GM18861 (cell line): Measurements from ENCODE around the gene ASCL2.

Experiments used
- ATAC-seq: cut with Tn5 transposase; IDR thresholded peaks from one replicate; pipeline ENCODE4 v1.9.1; 2021; ENCODE audit not compliant: unreplicated experiment

The ASCL2 gene

DNA sequence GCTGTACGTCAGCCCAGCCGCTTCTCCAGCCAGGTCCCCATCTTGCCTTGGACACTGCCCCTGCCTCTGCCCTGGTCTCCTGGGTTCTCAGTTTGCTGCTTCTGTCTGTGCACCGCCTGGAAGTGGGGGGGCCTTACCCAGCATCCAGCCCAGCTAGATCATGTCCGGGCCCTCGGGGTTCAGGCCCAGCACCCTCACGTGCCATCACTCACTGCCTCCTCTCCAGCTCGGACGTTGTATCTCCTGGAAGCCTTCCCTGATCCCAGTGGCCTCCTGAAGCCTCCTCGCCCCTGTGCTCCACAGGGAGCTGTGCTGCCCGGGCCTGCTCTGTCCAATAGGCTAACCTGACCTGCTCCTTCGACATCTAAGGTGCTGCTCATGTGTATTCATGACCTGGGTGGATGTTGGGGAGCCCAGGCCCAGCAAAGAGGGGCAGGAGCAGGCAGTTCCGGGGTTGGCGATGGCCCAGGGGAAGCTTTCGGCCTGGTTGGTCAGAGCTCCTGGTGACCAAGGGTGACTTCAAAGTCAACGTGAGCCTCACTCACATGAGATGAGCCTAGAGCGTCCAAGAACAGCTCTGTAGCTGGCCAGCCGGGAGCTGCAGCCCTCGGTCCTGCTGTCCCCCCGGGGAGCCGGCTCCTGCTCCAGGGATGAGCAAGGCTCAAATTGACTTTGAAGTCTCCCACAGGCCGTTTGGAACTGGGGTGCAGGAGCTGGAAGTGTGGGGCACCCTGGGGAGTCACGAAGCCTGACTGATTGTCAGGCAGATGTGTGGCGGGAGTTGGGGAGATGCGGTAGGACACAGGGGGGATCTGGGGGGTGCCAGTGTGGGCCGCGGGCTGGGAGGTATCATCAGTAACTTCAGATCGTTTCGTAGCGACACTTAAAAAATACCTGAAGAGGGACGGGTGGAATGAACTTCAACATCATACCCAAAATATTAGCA is 5.2 kb upstream of the ASCL2 start:
- no peak for ATAC-seq

- ATAC-seq: no peak
Observed at GRCh38 chr11:2273771-2274170, 3.4 kb upstream of the ASCL2 start.

- ATAC-seq: no peak
Observed at GRCh38 chr11:2273311-2273710, 2.9 kb upstream of the ASCL2 start.

GRCh38 chr11:2272946-2273280 is 2.5 kb upstream of the ASCL2 start:
- ATAC-seq: no peak

DNA sequence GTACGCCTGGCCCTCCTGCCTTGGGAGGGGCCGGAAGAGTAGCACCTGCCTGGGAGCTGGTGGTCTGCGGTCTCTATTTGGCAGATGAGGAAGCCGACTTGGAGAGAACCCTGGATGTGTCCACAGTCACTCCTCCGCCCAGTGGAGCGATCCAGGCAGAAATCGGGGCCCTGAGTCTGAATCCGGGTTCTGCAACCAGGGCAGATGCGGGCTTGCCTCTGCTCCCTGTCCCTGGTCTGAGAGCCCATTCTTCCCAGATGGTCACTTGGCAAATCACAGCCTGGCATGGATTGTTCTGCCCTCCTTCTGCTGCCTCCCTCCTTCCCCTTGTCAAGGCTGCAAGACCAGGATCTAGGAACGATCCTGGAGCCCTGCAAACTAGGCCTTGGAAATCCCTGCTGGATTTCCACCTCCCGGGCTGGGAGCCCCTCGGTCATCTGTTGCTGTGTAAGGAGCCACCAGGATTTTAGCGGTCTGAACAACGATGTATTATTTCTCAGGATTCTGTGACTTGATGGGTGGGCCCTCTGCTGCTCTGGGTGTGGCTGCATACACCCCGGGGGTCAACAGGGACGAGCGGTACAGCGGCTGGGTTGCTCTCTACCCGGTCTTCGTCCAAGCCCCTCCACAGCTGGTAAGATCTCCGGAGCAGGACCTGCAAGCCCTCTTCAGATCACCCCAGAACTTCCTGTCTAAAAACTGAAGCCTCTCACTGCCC is 2.0 kb upstream of the ASCL2 start:
- ATAC-seq: no peak

DNA sequence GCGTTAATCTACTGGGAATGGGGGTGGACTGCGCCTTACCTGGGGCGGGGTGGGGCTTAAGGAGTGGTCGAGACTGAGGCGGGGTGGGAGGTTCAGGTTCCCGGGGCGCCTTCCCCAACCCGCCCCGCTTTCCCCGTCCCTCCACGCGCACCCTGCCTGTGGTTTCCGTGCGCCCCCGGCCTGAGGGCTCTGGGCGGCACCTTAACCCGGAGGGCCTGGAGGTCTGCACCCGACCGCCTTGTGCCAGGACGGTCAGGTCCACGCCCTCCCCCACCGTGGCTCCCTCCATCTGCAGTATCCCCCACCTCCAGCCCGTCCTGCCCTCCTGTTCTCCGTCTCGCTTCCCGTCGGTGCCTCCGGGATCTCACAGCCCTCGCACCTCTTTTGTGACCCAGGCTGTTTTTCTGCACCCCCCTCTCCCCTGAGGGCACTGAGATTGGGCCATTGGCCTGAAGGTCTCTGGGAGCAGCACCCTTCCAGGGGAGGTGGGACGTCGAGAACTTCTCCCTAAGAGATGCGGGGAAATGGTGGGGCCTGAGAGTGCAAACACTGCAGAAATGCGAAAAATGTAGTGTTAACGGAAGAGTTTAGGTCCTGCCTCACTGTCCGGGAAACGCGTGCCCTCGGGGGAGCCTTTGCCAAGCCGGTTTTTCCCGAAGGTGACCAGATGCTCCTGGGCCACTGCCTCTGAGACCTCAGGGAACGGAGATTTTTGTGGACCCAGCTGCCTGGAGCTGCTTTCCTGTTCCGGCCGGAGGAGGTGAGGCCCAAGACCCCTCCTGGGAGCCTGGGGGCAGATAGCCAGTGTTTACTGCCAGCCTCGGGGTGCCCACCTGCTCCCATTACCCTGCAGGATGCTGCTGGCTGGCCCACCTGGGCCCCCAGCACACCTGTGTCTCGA is 1.2 kb upstream of the ASCL2 start:
- no peak for ATAC-seq

DNA sequence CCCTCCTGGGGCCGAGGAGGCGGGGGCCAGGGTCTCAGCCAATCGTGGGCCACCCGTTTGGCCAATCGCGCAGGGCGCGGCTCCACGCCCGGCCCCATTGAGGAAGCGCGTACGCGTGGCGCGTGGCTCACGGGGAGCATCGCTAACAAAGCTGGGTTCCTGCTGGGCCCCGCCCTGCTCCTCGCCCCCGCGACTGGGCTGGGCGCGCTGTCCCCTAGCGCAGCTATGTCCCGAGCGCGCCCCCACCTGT is 614 bp upstream of the ASCL2 start:
- no peak for ATAC-seq

GRCh38 chr11:2269601-2270321 is 627 bp downstream of the ASCL2 start:
- ATAC-seq: no peak

- ATAC-seq: no peak
Observed at GRCh38 chr11:2268729-2269600, 1.4 kb downstream of the ASCL2 start.

DNA sequence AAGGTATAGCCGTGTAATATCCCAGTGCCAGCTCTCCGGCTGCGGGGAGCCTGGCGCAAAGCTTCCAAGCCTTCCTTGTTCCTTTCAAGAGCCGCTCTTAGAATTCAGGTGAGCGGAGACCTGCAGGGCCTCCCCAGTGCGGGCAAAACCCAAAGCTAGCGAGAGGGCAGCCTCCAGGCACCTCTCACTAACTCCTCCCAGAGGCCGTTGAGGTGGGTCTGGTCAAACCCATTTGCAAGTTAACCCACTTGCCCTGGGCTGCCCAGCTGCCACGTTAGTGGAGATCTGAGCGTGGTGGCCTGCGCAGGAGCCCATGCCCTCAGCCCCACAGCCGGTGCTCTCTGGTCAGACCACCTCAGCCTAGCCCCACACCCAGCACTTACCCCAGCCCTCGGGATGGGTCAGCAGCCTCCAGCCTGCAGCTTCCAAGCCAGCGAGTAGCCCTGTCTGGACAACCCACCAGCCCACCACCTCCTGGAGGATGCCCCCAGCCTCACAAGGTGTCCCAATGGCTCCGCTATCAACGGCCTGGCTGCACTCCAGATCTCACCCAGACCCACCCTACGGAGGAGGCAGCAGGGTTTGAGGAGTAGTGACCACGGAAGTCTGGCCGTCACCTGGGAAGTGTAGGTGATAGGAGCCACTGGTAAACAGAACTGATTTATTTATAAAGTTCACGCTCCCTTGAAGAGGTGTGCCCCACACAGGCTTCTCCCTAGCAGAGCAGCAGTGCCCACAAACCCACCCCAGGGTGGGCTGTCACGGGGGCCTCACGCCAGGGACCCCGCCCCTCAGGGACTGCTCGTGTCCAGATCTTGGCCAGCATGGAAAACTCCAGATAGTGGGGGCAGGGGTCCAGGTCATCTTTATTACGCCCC is 2.3 kb downstream of the ASCL2 start:
- no peak for ATAC-seq

GRCh38 chr11:2267306-2267850 is 3.0 kb downstream of the ASCL2 start:
- ATAC-seq: no peak

GRCh38 chr11:2266586-2267305 is 3.6 kb downstream of the ASCL2 start:
- ATAC-seq: no peak

- ATAC-seq: no peak
Observed at GRCh38 chr11:2265854-2266585, 4.4 kb downstream of the ASCL2 start.

DNA sequence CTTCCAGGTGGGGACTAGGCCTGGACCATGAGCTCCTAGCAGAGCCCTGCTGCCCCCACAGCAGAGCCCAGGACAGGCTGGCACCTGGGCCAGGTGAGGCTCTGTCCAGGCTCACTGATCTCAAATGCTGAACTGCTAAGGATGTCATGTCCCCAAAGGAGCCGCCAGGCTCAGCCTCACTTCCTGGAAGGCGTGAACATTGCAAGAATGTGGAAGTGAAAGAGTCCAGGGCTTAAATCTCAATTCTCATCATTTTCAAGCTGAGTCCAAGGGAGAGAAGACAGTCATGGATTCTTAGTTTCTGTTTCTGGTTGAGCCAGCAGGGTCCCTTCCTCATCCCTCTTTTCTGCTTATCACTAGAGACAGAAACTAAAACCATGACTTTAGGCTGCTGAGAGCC is 5.0 kb downstream of the ASCL2 start:
- peak; percentile 73 for ATAC-seq

DNA sequence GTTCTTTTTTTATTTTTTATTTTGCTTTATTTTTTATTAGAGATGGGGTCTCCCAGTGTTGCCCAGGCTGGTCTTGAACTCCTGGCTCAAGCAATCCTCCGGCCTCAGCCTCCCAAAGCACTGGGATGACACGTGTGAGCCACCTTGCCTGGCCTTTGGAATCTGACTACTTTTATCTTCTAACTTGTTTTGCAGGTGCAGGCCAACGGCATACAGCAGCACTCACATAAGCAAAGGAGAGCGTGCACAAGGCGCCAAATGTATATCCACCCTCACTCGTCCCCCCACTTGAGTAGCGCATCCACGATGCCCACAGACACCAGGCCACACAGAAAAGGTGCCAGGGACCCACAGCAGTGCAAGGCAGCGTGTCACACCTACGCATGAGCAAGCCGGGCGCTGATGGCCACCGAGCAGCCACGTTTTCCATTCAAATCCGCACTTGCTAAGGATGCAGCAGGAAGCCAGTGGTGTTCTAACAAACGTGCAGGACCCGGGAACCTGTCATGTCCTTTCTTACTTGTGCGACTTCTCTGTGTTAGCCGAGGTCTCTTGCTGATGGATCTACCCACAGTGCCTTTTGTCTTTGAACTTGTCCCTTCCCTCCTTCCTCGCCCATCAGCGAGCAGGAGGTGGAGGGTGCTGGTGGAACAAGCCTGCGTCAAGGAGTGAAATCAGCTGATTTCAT is 5.9 kb downstream of the ASCL2 start:
- no peak for ATAC-seq

DNA sequence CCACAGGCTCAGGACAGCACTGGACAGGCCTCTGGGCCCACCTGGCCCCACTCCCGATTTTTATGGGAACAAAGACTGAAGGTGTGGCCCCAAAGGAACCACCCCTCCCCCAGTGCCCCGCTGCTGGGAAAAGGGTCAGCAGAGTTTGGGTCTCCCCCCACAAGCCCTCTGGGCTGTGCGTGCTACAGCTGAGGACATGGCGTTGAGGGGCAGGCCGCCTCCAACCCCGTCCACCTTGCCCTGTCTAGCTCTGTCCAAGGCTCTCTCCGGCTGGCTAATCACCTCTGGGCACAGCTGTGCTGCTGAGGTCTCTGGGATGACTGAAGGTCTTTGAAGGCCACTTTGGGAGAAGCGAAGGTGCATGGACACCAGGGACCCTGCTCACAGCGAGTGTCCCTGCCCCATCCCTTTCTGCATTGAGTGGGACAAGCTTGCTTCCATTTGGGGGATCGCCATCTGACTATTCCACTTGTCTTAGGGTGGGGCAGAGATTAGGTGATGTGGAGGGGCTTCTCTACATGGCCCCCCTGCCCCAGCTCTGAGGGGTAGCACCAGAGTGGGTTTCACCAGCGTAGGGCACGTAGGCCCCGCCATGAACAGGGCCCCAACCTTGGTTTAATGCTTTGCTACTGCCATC is 6.5 kb downstream of the ASCL2 start:
- ATAC-seq: no peak
